Right lobe of liver (tissue), 6 donors: ENCODE data around the gene ALG14. TPM values are rescaled to one million over a fixed set of nuclear protein-coding genes. Genes with fewer than 3 reads are reported as not detected.

Experiments used
- ATAC-seq, 4 donors: fragments of 200-7000 bp; cut with Tn5 transposase; one replicate each; pipeline ENCODE4 v1.9.1; 2020; ENCODE audit warnings: mild to moderate bottlenecking in 4 of 4, moderate library complexity in 4 of 4
- DNase-seq, 3 donors: peaks; one replicate each; pipeline ENCODE4 v3.0.0-alpha.2; 2020
- H3K27ac ChIP-seq, 3 donors: fragments of 200-600 bp; one replicate each; pipeline ENCODE4 v1.8.0; 2022
- H3K27me3 ChIP-seq, 2 donors: fragments of 200-600 bp; one replicate each; pipeline ENCODE4 v1.8.0; 2022
- H3K36me3 ChIP-seq, 4 donors: fragments of 200-600 bp; sonication (generic) in 1 of 4; one replicate each; pipeline versions ENCODE4 v1.5.1 to v1.8.0; 2017 to 2022; ENCODE audit warnings: control low read depth in 1 of 4
- H3K4me1 ChIP-seq, 4 donors: fragments of 200-600 bp; sonication (generic) in 1 of 4; one replicate each; pipeline versions ENCODE4 v1.5.1 to v1.8.0; 2017 to 2022; ENCODE audit warnings: control low read depth in 1 of 4
- H3K4me3 ChIP-seq, 3 donors: fragments of 200-600 bp; one replicate each; pipeline ENCODE4 v1.8.0; 2022
- H3K9me3 ChIP-seq, 4 donors: fragments of 200-600 bp; sonication (generic) in 1 of 4; one replicate each; pipeline versions ENCODE4 v1.5.1 to v1.8.0; 2017 to 2022; ENCODE audit warnings: control low read depth in 1 of 4
- POLR2A ChIP-seq: fragments of 450-650 bp; IDR thresholded peaks from one replicate; pipeline ENCODE4 v1.6.1; 2017; ENCODE audit warnings: antibody characterized with exemption, mild to moderate bottlenecking
- WGBS: methylation state at CpG from one replicate; pipeline ENCODE4 v1.1.6; 2018; ENCODE audit warnings: low coverage, low lambda C conversion rate; ENCODE audit not compliant: insufficient coverage; ENCODE audit errors: missing lambda C conversion rate; 5-methylcytosine and 5-hydroxymethylcytosine counted together
- intact Hi-C, 2 donors: fragments of 100-400 bp; cut with DNase I; formaldehyde crosslinking; loops; one replicate each; pipeline versions ENCODE4 v1.11.2 to v1.14.1; 2022
- total RNA-seq, 6 experiments: library from RNA; depleted of rRNA in 2 of 6; stranded (reverse); fragments of >200 nt in 2 of 6; fragmentation: NEBNext Ultra II Directional in 3 of 6; extraction: Animal tissue kit (Norgen Biotek cat#: 25700) in 3 of 6; gene quantifications; one replicate each; pipeline versions ENCODE4 v1.1.0 to v1.2.4, GENCODE V29; 2016 to 2023
- TF ChIP-seq, protein P1 (sequence below), 4 donors: fragments of 200-600 bp in 3 of 4; fragments of 450-650 bp in 1 of 4; IDR thresholded peaks; one replicate each; pipeline versions ENCODE4 v1.5.1 to v1.8.0; 2016 to 2022; ENCODE audit warnings: antibody characterized with exemption in 4 of 4, mild to moderate bottlenecking in 2 of 4
- donor health status: DM: no; HTN: yes; CAD: no.
- donor health status: DM: no; HTN: no; CAD: no.
- donor health status: DM: no; HTN: no; CAD: no.
- donor health status: DM: no; HTN: yes; CAD: no.
- donor health status: DM: no; HTN: yes; CAD: no.

ALG14 gene
- total RNA-seq, 6 experiments from 2014 or later, result 1.5 to 8.3 (median 5.0) TPM

DNA sequence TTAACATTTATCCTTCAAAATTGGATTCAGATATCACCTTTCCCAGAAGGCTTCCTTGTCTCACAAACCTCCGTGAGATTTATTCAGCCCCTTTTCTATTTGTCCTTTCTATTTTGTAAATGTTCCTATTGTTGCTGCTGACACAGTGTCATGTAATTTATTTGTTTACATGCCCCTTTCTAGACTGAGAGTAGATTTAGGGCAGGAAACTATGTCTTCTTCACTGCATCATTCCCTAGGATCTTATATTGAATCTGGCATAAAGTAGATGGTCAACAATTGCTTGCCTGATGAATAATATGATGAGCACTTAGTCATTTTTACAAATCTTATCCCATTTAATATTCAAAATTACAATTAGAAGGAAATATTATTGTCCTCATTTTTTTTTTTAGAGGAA lies 137.7 kb downstream of the ALG14 start:
- no peak overlapping the region for H3K27ac ChIP-seq
- intact Hi-C loops, result no loop called here
- TF ChIP-seq, protein P1, sequence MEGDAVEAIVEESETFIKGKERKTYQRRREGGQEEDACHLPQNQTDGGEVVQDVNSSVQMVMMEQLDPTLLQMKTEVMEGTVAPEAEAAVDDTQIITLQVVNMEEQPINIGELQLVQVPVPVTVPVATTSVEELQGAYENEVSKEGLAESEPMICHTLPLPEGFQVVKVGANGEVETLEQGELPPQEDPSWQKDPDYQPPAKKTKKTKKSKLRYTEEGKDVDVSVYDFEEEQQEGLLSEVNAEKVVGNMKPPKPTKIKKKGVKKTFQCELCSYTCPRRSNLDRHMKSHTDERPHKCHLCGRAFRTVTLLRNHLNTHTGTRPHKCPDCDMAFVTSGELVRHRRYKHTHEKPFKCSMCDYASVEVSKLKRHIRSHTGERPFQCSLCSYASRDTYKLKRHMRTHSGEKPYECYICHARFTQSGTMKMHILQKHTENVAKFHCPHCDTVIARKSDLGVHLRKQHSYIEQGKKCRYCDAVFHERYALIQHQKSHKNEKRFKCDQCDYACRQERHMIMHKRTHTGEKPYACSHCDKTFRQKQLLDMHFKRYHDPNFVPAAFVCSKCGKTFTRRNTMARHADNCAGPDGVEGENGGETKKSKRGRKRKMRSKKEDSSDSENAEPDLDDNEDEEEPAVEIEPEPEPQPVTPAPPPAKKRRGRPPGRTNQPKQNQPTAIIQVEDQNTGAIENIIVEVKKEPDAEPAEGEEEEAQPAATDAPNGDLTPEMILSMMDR (IDR thresholded peaks at IDR 0.05), result no peak
- TF ChIP-seq POLR2A, result no peak

DNA sequence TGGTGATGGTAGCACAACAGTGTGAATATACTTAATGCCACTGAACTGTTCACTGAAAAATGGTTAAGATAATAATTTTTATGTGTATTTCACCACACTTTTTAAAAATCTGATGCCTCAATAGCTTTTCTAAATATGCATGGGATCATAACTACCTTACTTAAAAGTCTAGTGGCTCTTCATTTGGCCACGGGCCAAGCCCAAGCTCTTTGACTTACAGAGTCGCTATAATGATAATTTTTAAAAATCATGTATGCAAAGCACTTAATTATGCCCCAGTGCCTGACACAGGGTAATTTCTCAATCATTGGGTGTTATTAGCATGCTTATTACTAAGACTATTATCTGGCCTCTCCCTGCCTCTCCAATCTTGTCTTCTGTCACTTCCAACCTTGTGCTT lies 138.2 kb downstream of the ALG14 start:
- DNase-seq (no peak), ATAC-seq (no peak)
- Histone ChIP-seq H3K36me3 (peaks cover 0 to 9% (median 0%) of the 10 kb centered on the region in 4 donors), H3K27ac (no peak overlapping the region), H3K27me3 (no peaks in the 10 kb centered on the region), H3K4me1 (peaks cover 0 to 23% (median 7%) of the 10 kb centered on the region in 4 donors), H3K4me3 (no peak overlapping the region), H3K9me3 (no peaks in the 10 kb centered on the region)
- 83% methylated on average over 2 of the region's 2 CpGs for WGBS
- TF ChIP-seq POLR2A, result no peak
- TF ChIP-seq, protein P1 (IDR thresholded peaks at IDR 0.05), result no peak
- intact Hi-C loops, result no loop called here

More for the DNA sequence above, 137.7 kb downstream of the ALG14 start:
- 73% methylated on average over 1 of the region's 1 CpG for WGBS
- Histone ChIP-seq H3K4me3 (no peak overlapping the region), H3K4me1 (peaks cover 0 to 18% (median 5%) of the 10 kb centered on the region in 4 donors), H3K9me3 (no peaks in the 10 kb centered on the region), H3K36me3 (peaks cover 0 to 9% (median 0%) of the 10 kb centered on the region in 4 donors), H3K27me3 (no peaks in the 10 kb centered on the region)
- DNase-seq, result no peak
- ATAC-seq, result no peak

GRCh38 chr1:94931254-94931841 lies 141.4 kb downstream of the ALG14 start:
- H3K4me3 ChIP-seq, result no peak overlapping the region
- no peak for TF ChIP-seq POLR2A
- TF ChIP-seq, protein P1 (IDR thresholded peaks at IDR 0.05), result no peak
- WGBS, result 95% methylated on average over 7 of the region's 7 CpGs
- no peaks in the 10 kb centered on the region for H3K9me3 ChIP-seq
- peaks cover 0 to 9% (median 0%) of the 10 kb centered on the region in 4 donors for H3K36me3 ChIP-seq
- intact Hi-C loops, result no loop called here
- H3K27ac ChIP-seq, result no peak overlapping the region
- no peak for DNase-seq
- no peaks in the 10 kb centered on the region for H3K27me3 ChIP-seq
- no peak for ATAC-seq
- H3K4me1 ChIP-seq, result peaks cover 0 to 26% (median 4%) of the 10 kb centered on the region in 4 donors

DNA sequence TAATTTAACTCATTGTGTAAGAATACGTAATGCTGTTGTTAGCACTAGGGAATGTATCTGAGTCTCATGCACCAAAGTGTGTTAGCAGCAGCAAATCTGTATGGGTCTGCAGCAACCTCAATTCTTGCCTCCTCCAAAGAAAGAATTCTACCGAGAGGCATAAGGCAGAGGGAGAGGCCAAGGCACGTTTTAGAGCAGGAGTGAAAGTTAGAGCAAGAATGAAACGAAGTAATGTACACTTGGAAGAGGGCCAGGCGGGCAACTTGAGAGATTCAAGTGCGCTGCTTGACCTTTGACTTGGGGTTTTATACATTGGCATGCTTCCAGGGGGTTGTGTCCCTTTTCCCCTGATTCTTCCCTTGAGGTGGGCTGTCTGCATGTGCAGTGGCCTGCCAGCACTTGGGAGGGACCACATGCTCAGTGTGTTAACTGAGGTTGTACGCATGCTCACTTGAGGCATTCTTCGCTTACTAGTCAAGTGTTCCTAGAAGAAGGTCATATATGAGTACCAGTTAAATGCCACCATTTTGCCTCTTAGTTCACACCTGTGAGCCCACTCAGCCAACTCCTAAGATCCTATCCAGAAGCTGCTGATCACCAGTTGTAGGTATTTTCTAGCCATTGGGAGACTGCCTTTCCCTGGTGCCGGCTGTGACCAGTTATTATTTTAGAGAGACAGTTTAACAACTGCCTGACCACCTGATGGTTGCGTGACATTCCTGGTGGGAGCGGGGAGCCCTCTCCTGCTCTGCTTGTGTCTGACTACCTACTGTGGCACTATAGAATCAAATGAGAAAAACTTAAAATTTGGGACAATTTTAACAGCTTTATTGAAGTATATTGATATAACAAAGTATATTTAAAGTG lies 143.2 kb downstream of the ALG14 start:
- no peak for TF ChIP-seq POLR2A
- TF ChIP-seq, protein P1 (IDR thresholded peaks at IDR 0.05), result no peak
- no peak for ATAC-seq
- Histone ChIP-seq H3K27me3 (no peaks in the 10 kb centered on the region), H3K27ac (peak overlapping the region in 2 of 3 donors; percentile 98 to 99), H3K36me3 (peaks cover 0 to 9% (median 0%) of the 10 kb centered on the region in 4 donors), H3K4me1 (peaks cover 0 to 29% (median 6%) of the 10 kb centered on the region in 4 donors), H3K4me3 (peak overlapping the region; percentile 64 to 81 (median 71)), H3K9me3 (no peaks in the 10 kb centered on the region)
- intact Hi-C loops, result no loop called here
- 50% methylated on average over 11 of the region's 11 CpGs for WGBS
- DNase-seq, result peak in 1 of 3 donors; percentile 51
